Measurements from ENCODE around the gene FMN1. TPM values are rescaled to one million over a fixed set of nuclear protein-coding genes. Genes with fewer than 3 reads are reported as not detected.
A peak's percentile ranks its signal among the peaks of the same experiment; 100 is the strongest.

Gene FMN1
- polyA plus RNA-seq, 2 of the 4 experiments (the other 2 are of a cell fraction) = 0.53 to 2.2 TPM

GRCh38 chr15:33009026-33009425 is 185.5 kb downstream of the FMN1 start:
- WGBS (ENCODE audit: missing lambda C conversion rate) = 62% methylated on average over 5 of the region's 5 CpGs
- Histone ChIP-seq H3K4me1 (peaks cover 14% of the 10 kb centered on the region), H3K4me3 (no peak overlapping the region), H3K9me3 (no peaks in the 10 kb centered on the region), H3K27ac (no peak overlapping the region), H3K4me2 (no peak overlapping the region)
- FAIRE-seq (peak; percentile 86), ATAC-seq (no peak), DNase-seq (ENCODE audit: low read depth in 1 of 2, low spot score in 1 of 2) (no peak)
- POLR2A ChIA-PET = no interaction called here
- TF ChIP-seq CHD4 (IDR thresholded peaks at IDR 0.05; ENCODE audit: borderline replicate concordance) = no peak
- TF ChIP-seq HEYL (CRISPR knock-in tag; IDR thresholded peaks at IDR 0.05) = no peak
- TF ChIP-seq, protein P1, sequence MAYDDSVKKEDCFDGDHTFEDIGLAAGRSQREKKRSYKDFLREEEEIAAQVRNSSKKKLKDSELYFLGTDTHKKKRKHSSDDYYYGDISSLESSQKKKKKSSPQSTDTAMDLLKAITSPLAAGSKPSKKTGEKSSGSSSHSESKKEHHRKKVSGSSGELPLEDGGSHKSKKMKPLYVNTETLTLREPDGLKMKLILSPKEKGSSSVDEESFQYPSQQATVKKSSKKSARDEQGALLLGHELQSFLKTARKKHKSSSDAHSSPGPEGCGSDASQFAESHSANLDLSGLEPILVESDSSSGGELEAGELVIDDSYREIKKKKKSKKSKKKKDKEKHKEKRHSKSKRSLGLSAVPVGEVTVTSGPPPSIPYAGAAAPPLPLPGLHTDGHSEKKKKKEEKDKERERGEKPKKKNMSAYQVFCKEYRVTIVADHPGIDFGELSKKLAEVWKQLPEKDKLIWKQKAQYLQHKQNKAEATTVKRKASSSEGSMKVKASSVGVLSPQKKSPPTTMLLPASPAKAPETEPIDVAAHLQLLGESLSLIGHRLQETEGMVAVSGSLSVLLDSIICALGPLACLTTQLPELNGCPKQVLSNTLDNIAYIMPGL (CRISPR knock-in tag; IDR thresholded peaks at IDR 0.05; ENCODE audit: borderline replicate concordance) = no peak
- TF ChIP-seq ATOH8 (CRISPR knock-in tag; IDR thresholded peaks at IDR 0.05; ENCODE audit: low read depth) = no peak
- CTCF ChIA-PET = interaction anchor here (0.9 to 1.8 kb wide), 4 partner anchors 9 to 347 kb away, joined by 3 to 6 read pairs (median 4); no protein-coding TSS in a partner anchor

DNA sequence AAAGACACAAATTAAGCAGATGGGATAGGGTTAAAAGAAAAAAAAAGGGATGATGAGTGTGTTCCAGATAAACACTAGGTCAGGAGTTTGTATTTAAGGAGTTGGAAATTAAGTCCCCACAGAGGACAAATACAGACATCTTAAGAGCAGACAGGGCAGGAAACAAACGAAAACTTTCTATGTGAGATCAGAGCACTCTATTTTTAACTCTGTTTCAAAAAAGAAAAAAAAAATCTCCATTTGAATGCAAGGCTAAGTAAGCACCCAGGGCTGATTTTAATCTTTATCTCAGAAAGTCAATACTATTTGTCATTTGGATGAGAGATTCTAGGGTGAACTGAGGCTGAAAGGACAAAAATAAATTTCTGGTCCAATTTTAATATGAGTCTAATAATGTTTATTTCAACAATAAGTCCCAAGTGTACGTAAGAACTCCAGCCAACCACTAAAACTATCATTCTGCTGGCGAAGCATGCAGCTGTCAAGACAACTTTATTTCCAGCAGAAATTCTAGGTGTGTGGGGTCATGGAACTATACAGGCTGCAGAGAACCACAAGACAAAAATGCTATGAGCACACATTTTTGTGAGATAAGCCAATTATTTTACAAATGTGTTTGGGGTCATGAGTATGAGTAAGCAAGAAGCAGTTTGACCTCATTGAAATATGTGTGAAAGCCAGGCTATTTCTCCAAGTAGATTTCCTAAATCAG is 186.1 kb downstream of the FMN1 start:
- ChIA-PET POLR2A (no interaction called here), CTCF (interaction anchor here (1.0 to 2.2 kb wide), 9 partner anchors 13 to 358 kb away, joined by 3 to 11 read pairs (median 5); no protein-coding TSS in a partner anchor)
- no peak for TF ChIP-seq ATOH8 (CRISPR knock-in tag; IDR thresholded peaks at IDR 0.05; ENCODE audit: low read depth)
- no peak for TF ChIP-seq CBX8 (IDR thresholded peaks at IDR 0.05)
- H3K4me1 ChIP-seq = peaks cover 8% of the 10 kb centered on the region; the same call in 2 of the 3 replicates
- no peak for ATAC-seq
- no peak for FAIRE-seq
- no peaks in the 10 kb centered on the region for H3K9me3 ChIP-seq
- H3K4me2 ChIP-seq = no peak overlapping the region
- DNase-seq (ENCODE audit: low read depth in 1 of 2, low spot score in 1 of 2) = no peak
- WGBS (ENCODE audit: missing lambda C conversion rate) = 66% methylated on average over 3 of the region's 3 CpGs
- H3K27ac ChIP-seq = no peak overlapping the region
- H3K4me3 ChIP-seq = no peak overlapping the region

- FAIRE-seq (peak; percentile 97), ATAC-seq (peak; percentile 94 to 96), DNase-seq (ENCODE audit: low read depth in 1 of 2, low spot score in 1 of 2) (peak; percentile 31 to 67)
- ChIA-PET POLR2A (no interaction called here), CTCF (interaction anchor here (0.6 to 2.2 kb wide), 11 partner anchors 9 to 357 kb away, joined by 3 to 11 read pairs (median 4); no protein-coding TSS in a partner anchor)
- Histone ChIP-seq H3K9me3 (no peaks in the 10 kb centered on the region), H3K4me1 (peaks cover 3% of the 10 kb centered on the region; the same call in 1 of the 3 replicates), H3K4me3 (no peak overlapping the region), H3K27ac (no peak overlapping the region), H3K4me2 (peak overlapping the region; percentile 27)
- 46% methylated on average over 4 of the region's 4 CpGs for WGBS (ENCODE audit: missing lambda C conversion rate)
- TF ChIP-seq, protein P2, sequence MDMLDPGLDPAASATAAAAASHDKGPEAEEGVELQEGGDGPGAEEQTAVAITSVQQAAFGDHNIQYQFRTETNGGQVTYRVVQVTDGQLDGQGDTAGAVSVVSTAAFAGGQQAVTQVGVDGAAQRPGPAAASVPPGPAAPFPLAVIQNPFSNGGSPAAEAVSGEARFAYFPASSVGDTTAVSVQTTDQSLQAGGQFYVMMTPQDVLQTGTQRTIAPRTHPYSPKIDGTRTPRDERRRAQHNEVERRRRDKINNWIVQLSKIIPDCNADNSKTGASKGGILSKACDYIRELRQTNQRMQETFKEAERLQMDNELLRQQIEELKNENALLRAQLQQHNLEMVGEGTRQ (IDR thresholded peaks at IDR 0.05) = no peak
- no peak for TF ChIP-seq NPAS2 (CRISPR knock-in tag; IDR thresholded peaks at IDR 0.05; ENCODE audit: borderline replicate concordance)
- no peak for TF ChIP-seq HOXB5 (CRISPR knock-in tag; IDR thresholded peaks at IDR 0.05)
- TF ChIP-seq CHD4 (IDR thresholded peaks at IDR 0.05; ENCODE audit: borderline replicate concordance) = no peak
- TF ChIP-seq ZNF302 (CRISPR knock-in tag; IDR thresholded peaks at IDR 0.05) = no peak
- no peak for TF ChIP-seq KDM1A (IDR thresholded peaks at IDR 0.05; ENCODE audit: low read depth)
- TF ChIP-seq CEBPB (IDR thresholded peaks at IDR 0.05) = no peak
- no peak for TF ChIP-seq MYC (IDR thresholded peaks at IDR 0.05; ENCODE audit: borderline replicate concordance, low read length)
- no peak for TF ChIP-seq PHF8 (IDR thresholded peaks at IDR 0.05; ENCODE audit: borderline replicate concordance, low read depth)
- TF ChIP-seq RAD21 (conservative IDR thresholded peaks at IDR 0.05 in 1 of 2, IDR thresholded peaks at IDR 0.05 in 1 of 2) = peak in 1 of 2 experiments; percentile 39; a peak in 2 of 5 replicates
- TF ChIP-seq TP53 (CRISPR knock-in tag; IDR thresholded peaks at IDR 0.05) = no peak
- no peak for TF ChIP-seq FOSL2 (IDR thresholded peaks at IDR 0.05)
- TF ChIP-seq FOSL2 (CRISPR knock-in tag; IDR thresholded peaks at IDR 0.05) = no peak
- TF ChIP-seq KDM5A (IDR thresholded peaks at IDR 0.05) = no peak
- TF ChIP-seq HOXB13 (CRISPR knock-in tag; IDR thresholded peaks at IDR 0.05; ENCODE audit: low read depth) = no peak
- TF ChIP-seq JUN (IDR thresholded peaks at IDR 0.05) = no peak
- peak; percentile 48; the same call in 2 of the 3 replicates for TF ChIP-seq CTCF (IDR thresholded peaks at IDR 0.05)
- TF ChIP-seq HOXA7 (CRISPR knock-in tag; IDR thresholded peaks at IDR 0.05) = no peak
- TF ChIP-seq CBX2 (IDR thresholded peaks at IDR 0.05; ENCODE audit: borderline replicate concordance, low read depth) = no peak
- TF ChIP-seq SREBF2 (IDR thresholded peaks at IDR 0.05) = no peak
- no peak for TF ChIP-seq NR3C1 (IDR thresholded peaks at IDR 0.05)
- TF ChIP-seq FOSB (CRISPR knock-in tag; IDR thresholded peaks at IDR 0.05) = no peak
Measured at GRCh38 chr15:33007303-33007855, 187.1 kb downstream of the FMN1 start.

Measured in A549 (cell line).